Activated CD8-positive, alpha-beta memory T cell treated with anti-CD3 and anti-CD28 coated beads, Interleukin-2, amount 50 U/mL, for 24 hours (primary cell): ENCODE data around the gene EIF4EBP3.

Experiments
- DNase-seq: peaks from one replicate; pipeline ENCODE4 v3.0.0-alpha.2; 2020; ENCODE audit errors: extremely low read depth

Gene EIF4EBP3

GRCh38 chr5:140557136-140557805 is 9.8 kb downstream of the EIF4EBP3 start, which contains the start of gene SRA1:
TSS of gene SRA1 (minus strand) at chr5:140557473. CDS start at chr5:140557452, 21 bp downstream.
- DNase-seq, result peak; percentile 63

GRCh38 chr5:140557965-140558364 is 10.5 kb downstream of the EIF4EBP3 start:
- DNase-seq, result no peak

DNA sequence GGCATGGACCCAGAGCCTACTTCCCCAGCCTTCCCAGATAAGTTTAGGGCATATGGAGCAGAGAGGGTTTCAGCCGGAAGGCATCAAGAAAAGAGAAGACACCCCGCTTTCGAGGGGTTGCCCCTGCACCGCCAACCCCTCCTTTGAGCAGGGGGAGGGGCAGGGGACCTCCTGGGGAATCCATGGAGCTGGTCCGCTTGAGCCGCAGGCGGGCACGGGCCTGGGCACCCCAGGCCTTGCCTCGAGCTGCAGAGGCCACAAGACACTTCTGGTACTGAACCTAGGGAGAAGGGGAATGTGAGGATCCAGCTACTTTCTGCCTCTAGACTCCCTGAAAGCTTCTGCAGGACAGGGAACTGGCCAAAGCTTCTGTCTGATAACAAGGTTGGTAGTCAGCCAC is 11.1 kb downstream of the EIF4EBP3 start:
- DNase-seq, result no peak

GRCh38 chr5:140560227-140560626 is 12.8 kb downstream of the EIF4EBP3 start:
- no peak for DNase-seq

DNA sequence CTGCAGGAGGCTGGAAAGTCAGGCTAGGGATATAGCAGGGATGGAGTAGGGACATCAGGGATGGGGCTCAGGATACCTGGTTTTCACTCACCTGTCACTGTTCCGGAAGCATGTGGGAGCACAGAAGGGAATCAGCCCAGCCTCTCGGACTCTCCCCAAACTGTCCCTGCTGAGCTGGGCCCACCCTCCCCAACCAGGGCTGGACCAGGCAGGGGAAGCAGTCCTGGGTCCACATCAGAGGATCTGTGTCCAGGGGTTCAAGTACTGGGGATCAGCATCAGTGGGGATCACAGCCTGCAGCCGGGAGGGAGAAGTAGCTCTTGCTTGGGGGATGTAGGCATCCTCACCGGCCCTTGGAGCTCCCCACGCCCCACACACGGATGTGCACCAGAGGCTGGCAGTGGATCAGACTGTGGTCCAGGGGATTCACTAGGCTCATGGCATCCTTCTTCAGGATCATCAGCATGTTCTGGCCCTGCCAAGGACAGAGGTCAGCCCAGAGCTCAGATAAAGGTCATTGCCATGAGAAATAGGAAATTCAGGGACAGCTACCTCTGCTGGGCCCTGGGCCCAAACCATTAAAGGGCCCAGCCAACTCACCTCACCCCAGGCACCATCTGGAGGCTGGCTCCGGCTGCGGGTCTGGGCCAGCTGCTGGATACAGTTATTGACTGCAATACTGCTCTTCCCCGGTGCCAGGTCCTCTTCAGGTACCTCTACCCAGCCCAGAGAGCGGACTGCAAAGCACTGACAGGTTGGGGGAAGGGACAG is 14.5 kb downstream of the EIF4EBP3 start:
- DNase-seq, result no peak

DNA sequence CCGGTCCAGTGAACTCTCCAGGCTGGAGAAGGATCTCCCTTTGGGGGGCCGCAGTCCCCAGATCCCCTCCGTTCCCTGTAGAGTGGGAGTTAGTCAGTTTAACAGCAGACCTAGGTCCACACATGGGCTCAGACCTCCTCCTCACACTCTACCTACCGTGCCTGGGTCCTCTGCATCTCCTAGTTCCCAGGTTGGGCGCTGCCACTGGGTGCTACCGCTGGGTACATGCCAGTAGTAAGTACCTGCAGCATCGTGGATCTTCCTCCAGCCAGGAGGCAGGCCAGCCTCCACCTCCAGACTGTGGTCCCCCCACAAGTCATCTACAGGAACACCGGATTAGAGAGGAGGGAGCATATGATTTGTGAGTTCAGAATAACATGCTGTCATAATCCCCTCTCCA is 16.1 kb downstream of the EIF4EBP3 start:
- DNase-seq, result no peak

DNA sequence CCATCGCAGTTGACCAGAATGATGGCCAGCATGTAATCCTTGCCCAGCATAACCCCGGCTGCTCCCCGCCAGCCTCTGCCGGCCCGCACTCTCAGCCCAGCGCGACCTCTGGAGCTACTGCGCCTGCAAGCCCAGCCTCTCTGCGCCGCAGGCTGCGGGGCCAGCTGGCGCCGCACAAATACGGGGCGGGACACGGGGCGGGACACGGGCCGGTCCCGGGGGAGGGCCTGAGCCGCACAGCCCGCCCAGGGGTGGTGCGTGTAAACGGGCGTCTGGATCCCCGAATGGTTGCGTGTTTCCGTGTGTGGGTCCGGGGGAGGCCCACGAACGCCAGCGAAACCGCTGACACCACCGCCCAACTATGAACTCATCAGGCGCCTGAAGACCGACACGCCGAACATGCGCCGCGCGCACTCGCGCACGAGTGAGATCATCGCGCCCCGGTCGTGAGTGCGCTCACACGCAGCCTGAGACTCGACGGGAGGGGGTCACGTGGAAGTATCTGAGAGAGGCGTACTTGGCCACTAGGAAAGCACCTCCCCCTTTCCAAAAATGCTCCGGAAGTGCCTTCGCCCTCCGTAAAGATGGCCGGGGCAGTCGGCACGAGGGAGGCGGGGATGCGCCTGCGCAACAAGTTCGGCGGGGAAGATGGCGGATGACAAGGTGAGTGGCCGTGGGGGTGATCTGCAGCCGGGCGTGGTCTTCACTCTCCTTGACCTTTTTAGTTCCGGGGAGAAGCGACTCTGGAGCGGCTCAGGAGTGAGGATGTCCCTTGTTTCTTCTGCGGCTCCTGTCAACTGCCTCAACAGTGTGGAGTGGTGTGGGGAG is 16.9 kb downstream of the EIF4EBP3 start, which contains the start of the genes APBB3 and SLC35A4:
Gene APBB3 (minus strand): TSS at position 403 of the 828 bp plus-strand sequence. CDS start 353 bp downstream, at position 50.
Gene SLC35A4 (plus strand): TSS at position 633 of the 828 bp plus-strand sequence. CDS start 2,342 bp downstream, outside the sequence.
- DNase-seq, result peak; percentile 93

DNA sequence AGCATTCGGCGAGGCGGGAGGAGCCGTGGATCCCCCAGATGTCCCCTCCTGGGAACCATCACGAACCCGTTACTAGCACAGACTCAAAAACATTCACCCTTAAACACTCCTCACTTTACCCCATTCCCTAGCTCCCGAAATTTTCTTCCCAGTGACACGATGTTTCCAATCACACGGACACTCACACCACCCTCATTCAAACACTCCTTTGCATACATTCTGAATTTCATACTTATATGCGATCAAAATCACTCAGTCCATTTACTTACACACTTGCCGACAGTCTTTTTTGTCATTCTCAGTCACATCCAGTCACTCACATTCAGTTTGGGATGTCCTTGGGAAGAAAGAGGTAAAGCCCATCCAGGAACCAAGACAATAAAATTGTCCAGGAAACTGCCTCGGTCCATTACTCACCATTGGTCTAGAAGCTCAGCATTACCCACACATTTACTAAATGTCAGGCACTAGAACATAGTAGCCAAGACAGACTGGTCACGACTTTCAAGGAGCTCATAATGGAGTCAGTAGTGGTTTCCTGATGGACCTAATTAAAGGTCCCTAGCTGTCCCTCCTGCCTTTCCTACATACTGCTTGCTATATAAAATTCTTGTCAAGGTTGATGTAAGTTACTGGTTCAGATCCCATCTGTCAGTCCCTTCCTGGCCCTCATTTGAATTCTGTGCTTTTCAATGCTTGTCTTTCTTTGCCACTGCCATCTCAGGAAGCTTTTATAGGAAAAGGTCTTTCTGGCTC is 17.7 kb downstream of the EIF4EBP3 start:
- no peak for DNase-seq

GRCh38 chr5:140565780-140566095 is 18.3 kb downstream of the EIF4EBP3 start:
- DNase-seq, result no peak

DNA sequence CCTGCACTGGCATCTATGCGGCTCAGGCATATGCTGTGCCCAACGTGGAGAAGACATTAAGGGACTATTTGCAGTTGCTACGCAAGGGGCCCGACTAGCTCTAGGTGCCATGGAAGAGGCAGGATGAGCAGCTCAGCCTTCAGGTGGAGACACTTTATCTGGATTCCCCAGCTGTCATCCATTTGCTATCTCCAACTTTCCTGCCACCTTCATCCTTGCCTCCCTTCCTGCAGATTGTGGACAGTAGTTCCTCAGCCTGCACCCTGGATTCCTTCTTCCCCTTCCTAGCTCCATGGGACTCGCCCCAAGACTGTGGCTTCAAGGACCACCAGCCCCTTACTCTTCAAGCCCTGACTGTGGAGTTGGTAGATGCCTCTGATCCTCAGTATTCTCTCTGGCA is 19.2 kb downstream of the EIF4EBP3 start:
- DNase-seq, result no peak

- DNase-seq, result no peak
Measured at GRCh38 chr5:140567136-140567818, 19.8 kb downstream of the EIF4EBP3 start.

GRCh38 chr5:140567871-140568270 is 20.4 kb downstream of the EIF4EBP3 start:
- DNase-seq, result no peak

GRCh38 chr5:140568443-140569063 is 21.1 kb downstream of the EIF4EBP3 start:
- DNase-seq, result no peak

- no peak for DNase-seq
Measured at GRCh38 chr5:140569197-140569596, 21.7 kb downstream of the EIF4EBP3 start.

- no peak for DNase-seq
Measured at GRCh38 chr5:140570058-140570457, 22.6 kb downstream of the EIF4EBP3 start.

- no peak for DNase-seq
Measured at GRCh38 chr5:140570488-140570887, 23.0 kb downstream of the EIF4EBP3 start.

- no peak for DNase-seq
Measured at GRCh38 chr5:140571105-140571504, 23.6 kb downstream of the EIF4EBP3 start.

DNA sequence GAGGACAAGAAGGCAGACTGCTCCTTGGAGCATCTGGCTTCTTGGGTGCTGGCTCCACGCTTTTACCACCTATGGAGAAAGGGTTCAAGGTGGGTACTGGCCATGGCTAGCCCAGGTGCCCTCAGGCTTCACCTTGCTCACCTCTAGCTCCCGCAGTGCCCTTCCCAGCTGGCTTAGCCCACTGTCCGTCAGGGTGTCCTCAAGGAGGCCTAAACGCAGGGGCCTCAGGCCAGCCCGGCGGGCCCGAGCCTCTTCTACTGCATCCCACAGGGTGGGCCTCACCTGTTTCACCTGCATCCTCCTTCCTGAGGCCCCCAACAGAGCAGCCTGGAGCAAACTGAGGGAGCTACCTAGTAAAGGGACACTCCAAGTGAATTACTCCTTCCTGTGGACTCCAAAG is 26.2 kb downstream of the EIF4EBP3 start:
- no peak for DNase-seq

DNA sequence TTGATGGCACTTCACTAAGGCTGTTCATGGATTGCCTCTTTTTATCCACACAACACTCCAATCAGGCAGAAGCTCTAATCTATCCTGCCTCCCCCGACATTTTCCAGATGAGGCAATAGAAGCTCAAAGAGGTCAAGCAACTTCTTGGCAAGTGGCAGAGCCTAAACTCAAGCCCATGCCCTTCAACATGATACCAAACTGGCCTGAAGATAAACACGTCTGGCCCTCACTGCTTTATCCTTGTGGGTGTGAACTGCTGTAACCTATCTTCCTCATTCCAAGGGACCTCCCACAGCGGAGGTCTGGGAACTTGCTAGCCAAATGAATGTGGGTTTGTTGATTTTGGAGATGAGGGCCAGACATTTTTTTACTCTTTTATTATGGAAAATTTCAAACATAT is 26.7 kb downstream of the EIF4EBP3 start:
- DNase-seq, result no peak

DNA sequence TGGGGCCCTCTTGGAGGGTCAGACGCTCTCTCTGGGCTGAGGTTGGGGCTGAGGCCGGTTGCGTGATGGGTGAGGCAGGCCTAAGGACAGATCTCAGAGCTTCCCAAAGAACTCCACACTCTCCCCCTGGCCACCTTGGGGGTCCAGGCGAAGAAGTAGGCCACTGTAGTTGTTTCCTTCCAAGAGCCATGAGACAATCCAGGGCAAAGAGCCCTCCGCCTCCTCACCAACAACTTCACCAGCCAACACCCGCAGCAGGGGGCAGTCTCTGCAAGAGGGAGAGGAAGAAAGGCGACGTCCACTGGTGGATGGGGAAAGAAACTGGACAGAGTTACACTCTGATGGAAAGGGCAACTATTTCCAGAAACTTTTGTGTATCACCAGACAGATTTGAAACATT is 27.8 kb downstream of the EIF4EBP3 start:
- no peak for DNase-seq
